GM18907 (cell line): Measurements from ENCODE around the gene EEIG2.

Experiments
- ATAC-seq: cut with Tn5 transposase; IDR thresholded peaks from one replicate; pipeline ENCODE4 v1.9.1; 2021; ENCODE audit warnings: mild to moderate bottlenecking, moderate library complexity; ENCODE audit not compliant: unreplicated experiment

The EEIG2 gene

DNA sequence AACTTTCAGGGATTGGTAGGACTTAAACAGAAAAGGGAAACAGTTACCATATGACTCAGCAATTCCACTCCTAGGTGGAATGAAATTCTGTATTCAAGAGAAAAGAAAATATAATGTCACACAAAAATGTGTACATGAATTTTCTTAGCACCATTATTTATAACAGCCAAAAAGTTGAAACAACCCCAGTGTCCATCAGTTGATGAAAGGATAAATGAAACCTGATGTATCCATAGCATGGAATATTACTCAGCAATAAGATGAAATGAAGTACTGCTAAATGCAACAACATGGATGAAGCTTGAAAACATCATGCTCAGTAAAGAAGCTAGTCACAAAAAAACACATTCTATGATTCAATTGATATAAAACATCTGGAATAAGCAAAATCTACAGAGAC is 15.5 kb downstream of the EEIG2 start:
- ATAC-seq, result no peak

DNA sequence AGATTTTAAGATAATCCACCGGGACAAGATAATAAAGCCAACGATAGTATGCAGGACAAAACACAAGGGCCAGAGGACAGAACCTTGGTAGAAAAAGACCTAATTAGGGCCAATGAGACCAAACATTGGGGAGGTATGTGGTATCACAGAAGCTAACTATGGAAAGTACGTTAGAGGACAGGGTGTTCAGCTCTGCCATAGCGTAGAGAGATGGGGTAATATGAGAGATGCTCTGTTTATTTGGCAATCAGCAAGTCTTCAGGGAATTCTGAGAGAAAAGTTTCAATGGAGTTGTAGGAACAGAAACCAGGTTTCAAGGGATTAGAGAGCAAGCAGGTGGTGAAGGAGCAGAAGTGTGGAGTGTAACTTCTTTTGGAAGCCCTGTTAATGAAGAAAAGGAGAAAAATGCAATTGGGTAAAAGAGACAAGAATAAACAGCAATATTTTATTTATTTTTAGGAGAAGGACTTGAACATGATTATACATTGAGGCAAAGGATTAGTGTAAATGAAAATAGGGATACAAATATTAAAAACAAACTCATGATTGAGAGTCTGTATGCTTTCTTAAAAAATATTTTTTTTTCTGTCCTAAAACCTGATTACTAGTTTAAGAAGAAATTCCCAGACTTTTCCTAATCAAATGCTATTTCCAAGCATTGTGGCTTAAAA is 24.0 kb downstream of the EEIG2 start:
- no peak for ATAC-seq

DNA sequence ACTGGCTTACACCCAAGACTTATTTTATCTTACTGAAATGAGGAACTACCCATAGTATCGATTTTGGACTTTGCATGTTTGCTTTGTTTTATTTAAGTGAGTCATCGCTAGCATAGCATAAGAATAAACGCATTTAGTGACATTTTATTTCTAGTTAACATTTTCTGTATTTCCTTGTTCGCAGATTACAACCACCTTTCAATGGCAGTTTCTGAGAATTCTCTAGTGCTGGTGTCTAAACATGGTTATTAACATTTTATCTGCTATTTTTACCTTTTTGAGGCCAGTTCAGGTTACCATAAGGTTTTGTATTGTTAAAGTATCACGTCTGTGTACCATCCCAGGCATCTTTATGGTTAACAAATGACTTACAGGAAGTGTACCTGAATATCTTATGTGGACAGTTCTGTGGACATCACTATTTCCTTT is 24.5 kb downstream of the EEIG2 start:
- ATAC-seq, result peak; percentile 52

DNA sequence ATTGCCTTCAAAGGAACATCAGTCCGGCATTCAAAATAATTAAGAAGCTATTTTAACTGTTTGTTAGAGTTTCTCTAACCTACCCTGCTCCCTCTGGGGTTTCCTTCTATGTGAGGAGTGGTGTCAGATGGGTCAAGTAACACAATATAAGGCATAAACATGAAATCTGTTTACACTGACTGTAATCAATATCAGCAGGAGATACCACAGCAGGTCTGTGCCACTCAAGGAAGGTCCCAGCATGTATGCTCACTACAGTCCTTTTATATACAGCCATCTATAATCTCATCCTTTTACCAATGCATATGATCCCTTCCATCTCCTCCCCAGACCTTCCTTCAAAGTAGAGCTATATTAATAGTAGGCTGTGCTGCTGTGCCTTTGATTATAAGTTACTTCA is 25.4 kb downstream of the EEIG2 start:
- ATAC-seq, result no peak

DNA sequence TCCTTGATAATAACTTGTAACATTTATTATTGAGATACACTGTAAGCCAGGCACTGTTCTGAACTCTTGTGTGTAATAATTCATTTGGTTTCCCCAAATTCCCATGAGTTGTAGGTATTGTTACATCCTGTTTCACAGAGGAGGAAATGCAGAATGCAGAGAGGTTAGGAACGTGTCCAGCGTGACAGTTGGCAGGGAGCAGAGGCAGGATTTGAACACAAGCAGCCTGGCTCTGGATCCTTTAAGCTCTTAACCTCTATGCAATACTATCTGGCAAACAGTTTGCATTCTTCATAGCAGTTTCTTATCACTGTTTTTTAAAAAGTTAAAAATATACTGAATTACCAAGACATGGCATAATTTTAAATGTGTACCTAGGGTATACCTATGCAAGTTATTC is 30.5 kb downstream of the EEIG2 start:
- no peak for ATAC-seq

DNA sequence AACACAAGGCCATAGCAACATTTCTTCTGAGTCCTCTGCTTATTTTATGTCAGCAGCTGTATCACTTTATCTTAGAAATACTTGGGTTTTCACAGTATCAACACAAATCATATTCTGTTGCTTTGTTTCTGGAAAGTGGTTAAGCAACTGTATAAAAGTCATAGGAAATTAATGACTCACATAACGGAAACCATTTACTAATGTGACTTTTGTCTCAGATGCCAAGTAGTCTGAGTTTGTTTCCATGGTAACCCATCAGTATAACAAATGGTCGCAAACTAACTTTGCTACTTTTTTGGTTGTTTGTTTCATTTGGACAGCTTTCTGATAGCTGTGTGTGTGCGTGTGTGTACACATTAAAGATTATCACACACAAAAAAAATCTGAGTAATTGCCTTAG is 31.1 kb downstream of the EEIG2 start:
- ATAC-seq, result no peak

DNA sequence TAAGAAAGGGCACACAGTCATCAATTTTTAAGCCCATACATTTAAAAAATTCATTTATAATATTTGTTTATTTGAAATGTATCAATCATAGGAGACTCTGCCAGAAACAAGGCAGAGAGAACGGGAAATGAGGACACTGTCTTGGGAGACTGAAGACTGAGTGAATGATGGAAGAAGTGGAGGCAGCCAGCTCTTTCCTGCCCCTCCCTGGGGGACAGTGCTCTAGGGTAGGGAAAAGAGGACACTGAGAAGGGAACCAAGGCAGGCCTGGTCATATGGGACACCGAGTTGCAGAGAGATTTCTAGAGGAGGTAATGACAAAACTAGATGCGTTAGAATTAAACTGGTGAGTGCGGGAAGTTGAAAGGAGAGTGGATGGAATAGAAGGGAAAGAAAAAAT is 31.6 kb downstream of the EEIG2 start:
- ATAC-seq, result no peak

DNA sequence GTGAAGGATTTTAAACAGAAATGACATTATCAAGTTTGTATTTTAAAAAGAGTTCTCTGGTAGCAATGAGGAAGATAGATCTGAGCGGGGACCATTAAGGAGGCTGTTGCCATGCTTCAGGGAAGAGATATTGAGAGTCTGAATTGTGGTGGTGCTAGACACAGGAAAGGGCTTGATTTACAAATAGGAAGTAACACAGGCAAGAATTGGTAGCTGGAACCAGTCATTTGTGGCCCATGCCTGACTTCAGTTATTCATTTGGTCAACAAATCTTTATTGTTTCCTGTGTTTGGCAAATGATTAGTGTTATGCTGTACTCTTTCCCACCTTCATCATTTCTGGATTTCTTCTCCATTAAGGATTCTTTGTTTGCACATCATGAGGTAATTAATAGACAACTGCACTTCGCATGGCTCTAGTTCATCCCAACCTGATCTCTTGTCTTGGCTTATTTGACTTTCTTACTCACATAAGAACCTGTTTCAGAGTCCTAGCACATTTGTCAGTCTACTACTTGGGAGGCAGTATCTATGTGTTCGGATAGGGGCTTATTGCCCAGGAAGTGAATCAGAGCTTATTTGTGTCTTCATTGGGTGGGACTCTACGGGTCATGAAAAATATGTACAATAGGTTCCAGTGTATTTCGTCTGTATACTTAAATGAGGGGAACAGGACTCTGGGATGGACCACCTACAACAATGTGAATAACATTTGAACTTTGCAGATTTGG is 32.3 kb downstream of the EEIG2 start:
- peak; percentile 59 for ATAC-seq

DNA sequence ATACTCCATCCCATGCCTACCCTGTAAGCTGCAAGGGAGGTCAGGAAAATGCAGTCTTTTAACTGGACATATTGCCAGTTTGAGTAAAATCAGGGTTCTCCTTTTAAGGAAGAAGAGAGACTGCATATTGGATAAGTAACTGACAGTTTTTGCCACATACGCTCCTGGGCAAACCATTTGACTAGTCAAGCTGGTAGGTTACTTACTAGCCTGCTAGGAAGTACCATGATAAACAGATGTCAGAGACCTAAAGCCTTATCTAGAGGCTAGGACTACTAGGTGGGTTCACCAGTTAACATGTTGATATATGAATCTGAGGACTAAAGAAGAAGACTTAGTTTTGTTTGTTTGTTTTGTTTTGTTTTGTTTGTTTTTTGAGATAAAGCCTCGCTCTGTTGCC is 33.5 kb downstream of the EEIG2 start:
- no peak for ATAC-seq

DNA sequence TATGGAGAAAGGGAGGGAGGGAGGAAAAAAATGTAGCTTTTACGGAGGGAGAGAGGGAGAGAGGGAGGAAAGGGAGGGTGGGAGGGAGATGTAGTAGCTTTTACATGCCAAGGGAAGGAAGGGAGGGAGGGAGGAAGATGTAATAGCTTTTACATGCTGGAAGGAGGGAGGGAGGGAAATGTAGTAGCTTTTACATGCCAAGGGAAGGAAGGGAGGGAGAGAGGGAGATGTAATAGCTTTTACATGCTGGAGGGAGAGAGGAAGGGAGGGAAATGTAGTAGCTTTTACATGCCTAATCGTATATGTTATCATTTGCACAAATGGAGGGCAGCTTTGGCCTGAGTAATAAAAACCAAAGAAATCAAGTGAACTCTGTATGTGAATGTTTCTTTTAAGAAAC is 35.6 kb downstream of the EEIG2 start:
- no peak for ATAC-seq

DNA sequence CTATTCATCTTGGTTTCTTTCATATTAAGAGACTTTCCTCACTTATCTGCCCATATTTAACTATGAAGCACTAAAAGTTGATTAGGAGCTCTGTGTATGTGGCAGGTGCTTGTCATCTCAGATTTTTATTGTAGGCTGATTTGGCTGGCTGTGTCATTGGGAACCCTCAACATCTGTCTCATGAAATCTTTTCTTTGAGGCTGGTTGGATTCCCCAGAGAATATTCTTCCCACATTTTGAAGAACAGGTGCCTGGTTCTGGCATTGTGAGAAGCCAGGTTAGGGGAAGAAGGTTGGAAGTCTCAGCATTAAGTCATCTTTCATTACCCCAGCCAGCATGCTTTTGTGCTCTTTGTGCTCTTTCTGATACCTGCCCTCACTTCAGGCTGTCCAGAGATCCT is 37.1 kb downstream of the EEIG2 start:
- no peak for ATAC-seq

DNA sequence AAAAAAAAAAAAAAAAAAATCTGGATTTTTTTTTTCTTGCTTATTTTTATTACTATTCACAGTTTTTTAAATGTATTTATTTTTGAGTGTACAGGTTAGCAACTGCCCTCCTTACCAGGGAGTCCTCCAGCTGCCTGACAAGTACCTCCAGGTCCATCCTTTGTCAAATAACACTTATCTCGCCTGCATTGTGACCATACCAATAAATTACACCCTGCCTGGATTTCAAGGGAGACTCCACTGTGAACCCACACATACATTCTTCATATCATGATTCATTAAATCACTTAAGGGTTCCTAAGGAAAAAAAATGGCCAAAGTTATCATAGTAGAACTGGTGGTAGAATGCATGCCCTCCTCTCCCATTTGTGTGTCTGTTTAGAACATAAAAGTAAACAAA is 38.4 kb downstream of the EEIG2 start:
- ATAC-seq, result no peak

DNA sequence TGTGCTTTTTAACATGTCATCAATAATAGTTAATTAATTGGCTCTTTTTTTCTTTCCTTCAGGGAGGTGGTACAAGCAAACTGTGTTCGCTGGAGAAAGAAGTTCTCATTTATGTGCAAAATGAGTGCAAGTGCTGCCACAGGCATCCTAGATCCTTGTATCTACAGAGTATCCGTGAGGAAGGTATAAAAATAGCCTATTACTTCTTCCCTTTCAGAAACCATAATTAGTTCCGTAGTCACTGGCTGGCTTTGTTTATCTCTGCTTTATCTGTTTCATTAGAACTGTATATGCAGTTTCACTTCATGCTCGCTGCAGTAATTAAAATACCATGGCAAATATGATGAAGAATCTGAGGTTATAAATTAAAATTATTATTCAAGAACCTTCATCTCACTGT is 40.6 kb downstream of the EEIG2 start:
- ATAC-seq, result no peak

DNA sequence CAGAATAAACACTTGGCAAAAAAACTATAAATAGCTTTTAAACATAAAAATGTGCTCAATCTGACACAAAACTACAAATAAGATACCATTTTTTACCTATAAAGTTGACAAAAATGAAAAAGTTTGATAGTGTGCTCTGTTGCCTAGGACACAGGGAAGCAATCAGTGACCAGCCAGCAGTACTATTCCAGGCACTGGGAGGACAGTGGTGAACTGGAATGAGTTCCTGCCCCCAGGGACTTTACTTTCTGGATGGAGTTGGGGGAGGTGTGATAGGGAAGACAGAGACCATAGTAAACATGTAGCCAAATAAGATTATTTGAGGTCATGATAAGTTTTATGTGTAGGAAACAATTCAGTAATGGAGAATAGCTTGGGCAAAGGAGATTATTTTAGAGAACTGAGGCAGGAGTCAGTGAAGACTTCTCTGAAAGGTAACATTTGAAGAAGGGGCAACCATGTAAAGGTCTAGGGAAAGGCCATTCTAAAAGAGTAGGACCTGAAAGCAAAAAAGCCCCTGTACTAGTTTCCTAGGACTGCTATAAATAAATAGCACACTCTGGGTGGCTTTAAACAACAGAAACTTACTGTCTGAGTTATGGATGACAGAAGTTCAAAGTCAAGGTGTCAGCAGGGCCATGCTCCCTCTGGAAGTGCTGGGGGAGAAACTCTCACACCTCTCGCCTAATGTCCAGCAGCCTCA is 42.0 kb downstream of the EEIG2 start:
- no peak for ATAC-seq

DNA sequence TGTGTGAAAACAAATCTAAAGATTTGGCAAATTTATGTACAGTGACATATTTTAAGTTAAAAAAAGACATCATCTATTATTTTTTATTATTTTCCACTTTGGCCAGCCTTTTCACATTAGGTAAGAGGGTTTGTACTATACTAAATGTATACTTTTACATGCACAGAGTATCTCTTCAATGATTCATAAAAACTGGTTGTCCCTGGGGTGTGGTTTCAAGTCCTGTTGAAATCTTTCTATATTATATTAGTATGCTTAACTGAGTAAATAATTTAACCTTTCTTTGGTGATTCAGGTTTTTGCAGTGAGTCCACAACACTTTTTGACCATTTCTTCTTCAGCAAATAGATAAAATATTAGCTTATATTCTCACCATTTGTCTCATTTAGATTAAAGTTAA is 45.7 kb downstream of the EEIG2 start:
- ATAC-seq, result no peak

DNA sequence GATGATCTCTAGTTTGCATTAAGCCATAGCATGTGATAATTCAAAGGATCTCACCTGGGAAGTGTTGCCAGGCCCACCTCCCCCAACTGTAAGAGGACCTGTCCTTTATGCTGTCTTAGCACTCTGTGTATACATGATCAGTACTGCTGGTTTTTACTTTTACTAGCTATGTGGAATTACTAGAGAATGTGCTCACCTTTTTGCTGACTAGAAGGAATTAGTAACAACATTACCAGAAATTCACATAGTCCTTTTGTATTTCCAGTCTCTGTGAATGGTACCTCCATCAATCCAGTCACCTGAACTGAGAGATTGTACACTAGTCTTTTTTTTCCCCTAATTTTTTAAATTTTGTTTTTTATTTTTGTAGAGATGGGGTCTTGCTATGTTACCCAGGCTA is 46.6 kb downstream of the EEIG2 start:
- ATAC-seq, result no peak

DNA sequence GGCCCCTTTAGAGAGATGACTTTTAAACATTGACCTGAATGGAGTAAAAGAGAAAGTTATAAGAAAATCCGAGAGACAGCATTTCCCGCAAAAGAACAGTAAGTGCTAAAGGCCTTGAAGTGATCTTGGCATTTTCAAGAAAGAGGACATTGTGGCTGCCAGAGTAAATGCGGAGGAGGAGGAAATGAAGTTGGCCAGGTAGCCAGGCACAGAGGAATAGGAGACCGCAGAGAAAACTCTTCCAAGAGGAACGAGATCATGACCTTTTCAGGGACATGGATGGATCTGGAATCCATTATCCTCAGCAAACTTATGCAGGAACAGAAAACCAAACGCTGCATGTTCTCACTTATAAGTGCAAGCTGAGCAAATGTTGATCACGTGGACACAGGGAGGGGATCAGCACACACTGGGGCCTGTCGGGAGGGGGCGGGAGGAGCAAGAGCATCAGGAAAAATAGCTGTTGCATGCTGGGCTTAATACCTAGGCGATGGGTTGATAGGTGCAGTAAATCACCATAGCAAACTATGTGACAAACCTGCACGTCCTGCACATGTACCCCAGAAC is 49.7 kb downstream of the EEIG2 start:
- ATAC-seq, result no peak
